Measurements from ENCODE around the gene TUBA4A.
A peak's percentile ranks its signal among the peaks of the same experiment; 100 is the strongest.
"Not testable (repeated sequence)": the region's sequence is repeated elsewhere in the genome, so short reads cannot be mapped to it uniquely, and the experiment has no call there.

The TUBA4A gene

GRCh38 chr2:219269362-219270054, 15.8 kb upstream of the TUBA4A start:
- no CpG with 5 or more reads among the region's 8 CpGs for WGBS (ENCODE audit: insufficient coverage, insufficient read length)
- DNase-seq (ENCODE audit: low read depth, low spot score), result no peak
- Histone ChIP-seq H3K36me3 (ENCODE audit: control insufficient read depth, insufficient read depth, low read length) (no peaks in the 10 kb centered on the region), H3K27me3 (ENCODE audit: control insufficient read depth, insufficient read depth, low read length) (no peaks in the 10 kb centered on the region), H3K4me3 (ENCODE audit: low read length) (no peak overlapping the region), H3K9me3 (ENCODE audit: control insufficient read depth, insufficient read depth, low read length) (no peaks in the 10 kb centered on the region), H3K4me1 (ENCODE audit: control insufficient read depth, insufficient read depth, low read length) (peaks cover 2% of the 10 kb centered on the region; the same call in 1 of the 2 replicates), H3K27ac (ENCODE audit: low read length) (no peak overlapping the region)

- H3K27me3 ChIP-seq (ENCODE audit: control insufficient read depth, insufficient read depth, low read length), result no peaks in the 10 kb centered on the region
- WGBS (ENCODE audit: insufficient coverage, insufficient read length), result no CpG with 5 or more reads among the region's 2 CpGs
- no peak overlapping the region for H3K27ac ChIP-seq (ENCODE audit: low read length)
- no peaks in the 10 kb centered on the region for H3K4me1 ChIP-seq (ENCODE audit: control insufficient read depth, insufficient read depth, low read length)
- no peaks in the 10 kb centered on the region for H3K9me3 ChIP-seq (ENCODE audit: control insufficient read depth, insufficient read depth, low read length)
- no peak for DNase-seq (ENCODE audit: low read depth, low spot score)
- no peaks in the 10 kb centered on the region for H3K36me3 ChIP-seq (ENCODE audit: control insufficient read depth, insufficient read depth, low read length)
- no peak overlapping the region for H3K4me3 ChIP-seq (ENCODE audit: low read length)
Measured at GRCh38 chr2:219268294-219268693, 14.6 kb upstream of the TUBA4A start.

GRCh38 chr2:219266886-219267285, 13.2 kb upstream of the TUBA4A start:
- Histone ChIP-seq H3K4me3 (ENCODE audit: low read length) (no peak overlapping the region), H3K27ac (ENCODE audit: low read length) (no peak overlapping the region), H3K9me3 (ENCODE audit: control insufficient read depth, insufficient read depth, low read length) (no peaks in the 10 kb centered on the region), H3K4me1 (ENCODE audit: control insufficient read depth, insufficient read depth, low read length) (no peaks in the 10 kb centered on the region), H3K36me3 (ENCODE audit: control insufficient read depth, insufficient read depth, low read length) (no peaks in the 10 kb centered on the region), H3K27me3 (ENCODE audit: control insufficient read depth, insufficient read depth, low read length) (no peaks in the 10 kb centered on the region)
- DNase-seq (ENCODE audit: low read depth, low spot score), result no peak
- WGBS (ENCODE audit: insufficient coverage, insufficient read length), result no CpG with 5 or more reads among the region's 1 CpG

GRCh38 chr2:219266232-219266631, 12.5 kb upstream of the TUBA4A start:
- no peak overlapping the region for H3K27ac ChIP-seq (ENCODE audit: low read length)
- H3K4me1 ChIP-seq (ENCODE audit: control insufficient read depth, insufficient read depth, low read length), result no peaks in the 10 kb centered on the region
- H3K9me3 ChIP-seq (ENCODE audit: control insufficient read depth, insufficient read depth, low read length), result no peaks in the 10 kb centered on the region
- no peak overlapping the region for H3K4me3 ChIP-seq (ENCODE audit: low read length)
- H3K27me3 ChIP-seq (ENCODE audit: control insufficient read depth, insufficient read depth, low read length), result no peaks in the 10 kb centered on the region
- no CpG with 5 or more reads among the region's 5 CpGs for WGBS (ENCODE audit: insufficient coverage, insufficient read length)
- DNase-seq (ENCODE audit: low read depth, low spot score), result no peak
- H3K36me3 ChIP-seq (ENCODE audit: control insufficient read depth, insufficient read depth, low read length), result no peaks in the 10 kb centered on the region

GRCh38 chr2:219261024-219261855, 7.5 kb upstream of the TUBA4A start:
- no CpG with 5 or more reads among the region's 5 CpGs for WGBS (ENCODE audit: insufficient coverage, insufficient read length)
- H3K27ac ChIP-seq (ENCODE audit: low read length), result no peak overlapping the region
- DNase-seq (ENCODE audit: low read depth, low spot score), result no peak
- no peaks in the 10 kb centered on the region for H3K4me1 ChIP-seq (ENCODE audit: control insufficient read depth, insufficient read depth, low read length)
- H3K4me3 ChIP-seq (ENCODE audit: low read length), result no peak overlapping the region
- H3K27me3 ChIP-seq (ENCODE audit: control insufficient read depth, insufficient read depth, low read length), result peaks cover 1% of the 10 kb centered on the region; the same call in 1 of the 2 replicates
- no peaks in the 10 kb centered on the region for H3K36me3 ChIP-seq (ENCODE audit: control insufficient read depth, insufficient read depth, low read length)
- no peaks in the 10 kb centered on the region for H3K9me3 ChIP-seq (ENCODE audit: control insufficient read depth, insufficient read depth, low read length)

GRCh38 chr2:219258942-219259341, 5.2 kb upstream of the TUBA4A start:
- H3K27me3 ChIP-seq (ENCODE audit: control insufficient read depth, insufficient read depth, low read length), result peaks cover 17% of the 10 kb centered on the region
- not testable (repeated sequence) for H3K4me3 ChIP-seq (ENCODE audit: low read length); H3K27ac ChIP-seq (ENCODE audit: low read length); H3K36me3 ChIP-seq (ENCODE audit: control insufficient read depth, insufficient read depth, low read length); DNase-seq (ENCODE audit: low read depth, low spot score); H3K4me1 ChIP-seq (ENCODE audit: control insufficient read depth, insufficient read depth, low read length); H3K9me3 ChIP-seq (ENCODE audit: control insufficient read depth, insufficient read depth, low read length)
- no CpG with 5 or more reads among the region's 10 CpGs for WGBS (ENCODE audit: insufficient coverage, insufficient read length)

GRCh38 chr2:219254590-219255201, 978 bp upstream of the TUBA4A start:
- Histone ChIP-seq H3K4me1 (ENCODE audit: control insufficient read depth, insufficient read depth, low read length) (peaks cover 7% of the 10 kb centered on the region), H3K27ac (ENCODE audit: low read length) (no peak overlapping the region), H3K9me3 (ENCODE audit: control insufficient read depth, insufficient read depth, low read length) (no peaks in the 10 kb centered on the region), H3K27me3 (ENCODE audit: control insufficient read depth, insufficient read depth, low read length) (peaks cover 17% of the 10 kb centered on the region), H3K36me3 (ENCODE audit: control insufficient read depth, insufficient read depth, low read length) (peaks cover 4% of the 10 kb centered on the region), H3K4me3 (ENCODE audit: low read length) (peak overlapping the region; percentile 43; the same call in 1 of the 2 replicates)
- DNase-seq (ENCODE audit: low read depth, low spot score), result no peak
- WGBS (ENCODE audit: insufficient coverage, insufficient read length), result no CpG with 5 or more reads among the region's 12 CpGs

GRCh38 chr2:219252900-219253752, 592 bp downstream of the TUBA4A start, which contains the start of gene TUBA4B:
TSS of gene TUBA4B (plus strand) at chr2:219253243. CDS start at chr2:219253408, 165 bp downstream.
- WGBS (ENCODE audit: insufficient coverage, insufficient read length), result no CpG with 5 or more reads among the region's 49 CpGs
- peaks cover 4% of the 10 kb centered on the region for H3K36me3 ChIP-seq (ENCODE audit: control insufficient read depth, insufficient read depth, low read length)
- peak within 1 kb of the TSS; percentile 43; the same call in 1 of the 2 replicates for H3K4me3 ChIP-seq (ENCODE audit: low read length)
- no peak for DNase-seq (ENCODE audit: low read depth, low spot score)
- H3K27ac ChIP-seq (ENCODE audit: low read length), result no peak within 1 kb of the TSS
- no peaks in the 10 kb centered on the region for H3K9me3 ChIP-seq (ENCODE audit: control insufficient read depth, insufficient read depth, low read length)
- peaks cover 7% of the 10 kb centered on the region for H3K4me1 ChIP-seq (ENCODE audit: control insufficient read depth, insufficient read depth, low read length)
- H3K27me3 ChIP-seq (ENCODE audit: control insufficient read depth, insufficient read depth, low read length), result peaks cover 17% of the 10 kb centered on the region

GRCh38 chr2:219252570-219252899, 1.2 kb downstream of the TUBA4A start:
- Histone ChIP-seq H3K27me3 (ENCODE audit: control insufficient read depth, insufficient read depth, low read length) (peaks cover 17% of the 10 kb centered on the region), H3K9me3 (ENCODE audit: control insufficient read depth, insufficient read depth, low read length) (no peaks in the 10 kb centered on the region), H3K4me1 (ENCODE audit: control insufficient read depth, insufficient read depth, low read length) (peaks cover 7% of the 10 kb centered on the region), H3K27ac (ENCODE audit: low read length) (no peak overlapping the region), H3K4me3 (ENCODE audit: low read length) (peak overlapping the region; percentile 13; the same call in 1 of the 2 replicates), H3K36me3 (ENCODE audit: control insufficient read depth, insufficient read depth, low read length) (peaks cover 4% of the 10 kb centered on the region)
- no CpG with 5 or more reads among the region's 9 CpGs for WGBS (ENCODE audit: insufficient coverage, insufficient read length)
- no peak for DNase-seq (ENCODE audit: low read depth, low spot score)

GRCh38 chr2:219252084-219252483, 1.6 kb downstream of the TUBA4A start:
- Histone ChIP-seq H3K4me3 (ENCODE audit: low read length) (no peak overlapping the region; the same call in 1 of the 2 replicates), H3K27me3 (ENCODE audit: control insufficient read depth, insufficient read depth, low read length) (peaks cover 17% of the 10 kb centered on the region), H3K36me3 (ENCODE audit: control insufficient read depth, insufficient read depth, low read length) (peaks cover 4% of the 10 kb centered on the region), H3K27ac (ENCODE audit: low read length) (no peak overlapping the region), H3K4me1 (ENCODE audit: control insufficient read depth, insufficient read depth, low read length) (peaks cover 7% of the 10 kb centered on the region), H3K9me3 (ENCODE audit: control insufficient read depth, insufficient read depth, low read length) (no peaks in the 10 kb centered on the region)
- no CpG with 5 or more reads among the region's 5 CpGs for WGBS (ENCODE audit: insufficient coverage, insufficient read length)
- no peak for DNase-seq (ENCODE audit: low read depth, low spot score)
